GM15510 (cell line): ENCODE results near the gene FGD3.

ENCODE experiments used
- POLR2A ChIP-seq: IDR thresholded peaks from 3 replicates; pipeline ENCODE4 v1.6.1; 2011; ENCODE audit warnings: borderline replicate concordance; ENCODE audit not compliant: insufficient read length; ENCODE audit errors: extremely low read depth

The FGD3 gene

GRCh38 chr9:93076792-93077128 is 129.4 kb downstream of the FGD3 start:
- TF ChIP-seq POLR2A, result no peak

- TF ChIP-seq POLR2A, result no peak
These were observed 130.0 kb downstream of the FGD3 start for GRCh38 chr9:93077367-93077766.

- TF ChIP-seq POLR2A, result no peak
These were observed 130.5 kb downstream of the FGD3 start for GRCh38 chr9:93077811-93078210.

GRCh38 chr9:93079371-93079770 is 132.0 kb downstream of the FGD3 start:
- TF ChIP-seq POLR2A, result no peak

- TF ChIP-seq POLR2A, result no peak
These were observed 133.1 kb downstream of the FGD3 start for GRCh38 chr9:93080406-93080805.

GRCh38 chr9:93081081-93081529 is 133.8 kb downstream of the FGD3 start:
- TF ChIP-seq POLR2A, result no peak

GRCh38 chr9:93081931-93082330 is 134.6 kb downstream of the FGD3 start:
- TF ChIP-seq POLR2A, result no peak

GRCh38 chr9:93082841-93083411 is 135.6 kb downstream of the FGD3 start:
- TF ChIP-seq POLR2A, result no peak

- TF ChIP-seq POLR2A, result no peak
These were observed 136.5 kb downstream of the FGD3 start for GRCh38 chr9:93083592-93084470.

- no peak for TF ChIP-seq POLR2A
These were observed 137.2 kb downstream of the FGD3 start for GRCh38 chr9:93084471-93084881.

- TF ChIP-seq POLR2A, result no peak
These were observed 138.4 kb downstream of the FGD3 start for GRCh38 chr9:93085676-93086075.
